C4-2B (cell line): ENCODE data around the gene AQP4.

ENCODE experiments used
- H3K27ac ChIP-seq: fragments of 450-650 bp; 2 replicates; pipeline ENCODE4 v1.5.1; 2017
- ZFX ChIP-seq: fragments of 450-650 bp; IDR thresholded peaks from 2 replicates; pipeline ENCODE4 v1.6.1; 2017
- TF ChIP-seq, protein P1 (sequence below): fragments of 450-650 bp; conservative IDR thresholded peaks from 2 replicates; pipeline ENCODE4 v1.5.1; 2017; ENCODE audit warnings: mild to moderate bottlenecking

AQP4 gene

GRCh38 chr18:26863921-26864497 lies 1.5 kb downstream of the AQP4 start:
- H3K27ac ChIP-seq = peak overlapping the region; percentile 31; the same call in 1 of the 2 replicates
- TF ChIP-seq, protein P1, sequence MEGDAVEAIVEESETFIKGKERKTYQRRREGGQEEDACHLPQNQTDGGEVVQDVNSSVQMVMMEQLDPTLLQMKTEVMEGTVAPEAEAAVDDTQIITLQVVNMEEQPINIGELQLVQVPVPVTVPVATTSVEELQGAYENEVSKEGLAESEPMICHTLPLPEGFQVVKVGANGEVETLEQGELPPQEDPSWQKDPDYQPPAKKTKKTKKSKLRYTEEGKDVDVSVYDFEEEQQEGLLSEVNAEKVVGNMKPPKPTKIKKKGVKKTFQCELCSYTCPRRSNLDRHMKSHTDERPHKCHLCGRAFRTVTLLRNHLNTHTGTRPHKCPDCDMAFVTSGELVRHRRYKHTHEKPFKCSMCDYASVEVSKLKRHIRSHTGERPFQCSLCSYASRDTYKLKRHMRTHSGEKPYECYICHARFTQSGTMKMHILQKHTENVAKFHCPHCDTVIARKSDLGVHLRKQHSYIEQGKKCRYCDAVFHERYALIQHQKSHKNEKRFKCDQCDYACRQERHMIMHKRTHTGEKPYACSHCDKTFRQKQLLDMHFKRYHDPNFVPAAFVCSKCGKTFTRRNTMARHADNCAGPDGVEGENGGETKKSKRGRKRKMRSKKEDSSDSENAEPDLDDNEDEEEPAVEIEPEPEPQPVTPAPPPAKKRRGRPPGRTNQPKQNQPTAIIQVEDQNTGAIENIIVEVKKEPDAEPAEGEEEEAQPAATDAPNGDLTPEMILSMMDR = no peak
- TF ChIP-seq ZFX = no peak

- TF ChIP-seq, protein P1 = no peak
- TF ChIP-seq ZFX = no peak
- H3K27ac ChIP-seq = peak overlapping the region; percentile 31
Observed at GRCh38 chr18:26863122-26863879, 2.2 kb downstream of the AQP4 start.

GRCh38 chr18:26862084-26862483 lies 3.4 kb downstream of the AQP4 start:
- no peak overlapping the region for H3K27ac ChIP-seq
- TF ChIP-seq, protein P1 = no peak
- TF ChIP-seq ZFX = no peak

DNA sequence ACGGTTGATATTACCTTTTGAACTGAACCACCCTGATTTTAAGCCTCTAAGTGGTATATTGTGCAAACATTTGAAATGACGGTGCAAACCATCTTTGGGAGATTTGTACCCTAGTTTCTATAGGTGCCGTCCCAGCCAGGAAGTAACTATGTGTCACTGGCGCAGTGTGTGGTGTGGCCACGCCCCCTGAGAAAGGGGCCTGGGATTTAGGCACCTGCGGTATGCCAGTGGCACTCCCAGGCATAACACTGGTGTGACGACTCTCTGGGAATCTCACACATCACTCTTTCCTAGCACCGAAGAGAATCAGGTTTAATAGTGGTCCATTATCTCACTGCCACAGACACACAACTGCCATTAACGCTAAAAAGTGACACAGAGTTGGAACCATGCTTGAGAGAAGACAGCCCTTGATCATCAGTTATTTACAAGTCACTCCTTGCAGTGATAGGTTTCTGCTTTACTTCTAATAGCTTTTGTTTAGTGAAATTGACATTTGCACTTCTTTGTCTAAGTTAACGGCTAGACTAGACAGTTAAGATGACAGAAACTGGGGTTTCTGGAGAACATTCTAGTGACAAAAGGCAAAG lies 11.1 kb downstream of the AQP4 start:
- no peak overlapping the region for H3K27ac ChIP-seq
- no peak for TF ChIP-seq ZFX
- TF ChIP-seq, protein P1 = no peak

DNA sequence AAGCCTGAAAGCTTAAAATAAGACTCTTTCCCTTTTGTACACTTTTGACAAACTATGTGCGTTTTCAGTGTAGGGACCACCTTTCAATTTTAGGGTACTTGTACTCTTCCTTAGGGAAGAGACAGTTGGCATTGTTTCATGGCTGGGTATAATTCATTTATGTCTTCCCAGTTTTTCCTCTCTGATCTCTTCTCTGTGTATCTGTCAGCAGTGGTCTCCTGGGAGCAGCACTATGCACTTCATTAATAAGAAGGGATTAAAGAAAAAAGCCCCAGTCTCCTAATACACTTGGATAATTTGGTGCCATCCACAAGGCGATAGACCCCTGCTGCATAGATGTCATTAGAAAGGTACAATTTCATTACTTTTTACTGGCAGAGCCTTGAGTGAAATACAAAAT lies 12.1 kb downstream of the AQP4 start:
- H3K27ac ChIP-seq = no peak overlapping the region
- no peak for TF ChIP-seq ZFX
- TF ChIP-seq, protein P1 = no peak

- H3K27ac ChIP-seq = no peak overlapping the region
- TF ChIP-seq, protein P1 = no peak
- TF ChIP-seq ZFX = no peak
Observed at GRCh38 chr18:26843760-26844159, 21.7 kb downstream of the AQP4 start.

DNA sequence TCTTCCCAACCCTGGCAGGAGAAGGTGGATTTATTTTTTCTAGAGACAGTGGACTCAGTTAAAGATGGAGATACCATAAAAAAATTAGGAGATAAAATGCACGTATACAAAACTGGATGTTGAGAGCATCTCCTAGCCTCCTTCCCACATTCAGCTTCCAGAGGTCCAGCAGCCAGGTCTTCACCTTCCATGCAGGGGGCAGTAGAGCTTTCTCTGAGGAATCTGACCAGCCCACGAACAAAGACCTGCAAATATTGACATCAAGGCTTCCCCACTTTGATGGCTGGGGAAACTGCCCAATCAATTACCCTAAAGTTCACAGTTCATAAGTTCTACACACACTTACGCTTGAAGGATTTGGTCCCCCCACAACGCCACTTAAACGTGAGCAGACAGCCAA lies 24.5 kb downstream of the AQP4 start:
- TF ChIP-seq ZFX = no peak
- TF ChIP-seq, protein P1 = peak; percentile 14
- H3K27ac ChIP-seq = no peak overlapping the region
